Stimulated activated CD4-positive, alpha-beta T cell treated with anti-CD3 and anti-CD28 coated beads, Interleukin-15, amount 100 ng/mL, for 1 hour (primary cell): Measurements from ENCODE around the gene TMEM107.

Experiments used
- DNase-seq, 2 donors: peaks; one replicate each; pipeline ENCODE4 v3.0.0-alpha.2; 2020; ENCODE audit warnings: low read depth in 1 of 2, low spot score in 1 of 2

The TMEM107 gene

DNA sequence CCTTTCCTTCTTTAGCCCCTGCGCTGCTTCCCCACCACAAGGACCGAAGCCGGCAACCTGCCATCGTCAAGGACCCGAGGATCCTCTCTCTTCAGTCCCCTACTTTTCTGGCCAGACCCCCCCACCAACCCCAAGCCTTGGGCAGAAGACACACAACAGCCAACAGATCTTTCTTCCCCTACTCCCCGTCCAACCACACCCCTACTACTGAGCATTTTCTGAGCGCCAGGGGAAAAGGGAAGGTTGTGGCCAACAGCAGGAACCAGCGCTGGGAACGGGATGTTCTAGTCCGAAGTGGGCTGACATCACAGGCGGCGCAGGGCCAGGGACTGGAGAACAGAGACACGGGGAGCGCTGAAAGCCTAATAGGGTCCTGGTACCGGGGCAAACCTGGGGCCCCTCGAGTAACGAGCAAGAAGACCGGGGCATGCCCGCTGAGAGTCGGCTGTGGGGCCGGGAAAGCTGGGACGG is 24.5 kb downstream of the TMEM107 start:
- no peak for DNase-seq

DNA sequence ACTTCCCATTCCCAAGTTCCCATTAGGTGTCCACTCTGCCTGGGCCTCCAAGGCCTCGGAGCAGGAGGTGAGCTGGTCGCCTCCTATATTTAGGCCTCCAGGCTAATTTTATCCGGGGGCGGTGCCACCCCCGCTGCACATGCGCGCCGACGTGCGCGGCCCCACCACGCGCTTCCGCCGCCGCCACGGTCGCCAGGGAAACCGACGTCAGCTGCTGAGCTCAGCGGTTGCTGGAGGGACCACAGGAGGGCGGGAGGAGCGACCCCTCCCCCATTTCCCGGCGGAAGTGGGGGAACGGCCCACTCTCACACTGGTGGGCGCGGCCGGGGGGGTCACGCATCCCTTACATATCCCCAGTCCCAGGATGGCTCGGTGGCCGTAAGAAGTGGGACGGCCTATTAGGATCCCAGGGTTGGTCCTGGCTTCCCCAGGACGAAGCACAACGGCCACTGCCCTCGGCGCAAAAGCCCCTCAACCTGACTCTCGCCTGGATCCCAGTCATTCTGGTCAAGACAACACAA is 25.0 kb downstream of the TMEM107 start:
- peak; percentile 74 to 81 for DNase-seq

DNA sequence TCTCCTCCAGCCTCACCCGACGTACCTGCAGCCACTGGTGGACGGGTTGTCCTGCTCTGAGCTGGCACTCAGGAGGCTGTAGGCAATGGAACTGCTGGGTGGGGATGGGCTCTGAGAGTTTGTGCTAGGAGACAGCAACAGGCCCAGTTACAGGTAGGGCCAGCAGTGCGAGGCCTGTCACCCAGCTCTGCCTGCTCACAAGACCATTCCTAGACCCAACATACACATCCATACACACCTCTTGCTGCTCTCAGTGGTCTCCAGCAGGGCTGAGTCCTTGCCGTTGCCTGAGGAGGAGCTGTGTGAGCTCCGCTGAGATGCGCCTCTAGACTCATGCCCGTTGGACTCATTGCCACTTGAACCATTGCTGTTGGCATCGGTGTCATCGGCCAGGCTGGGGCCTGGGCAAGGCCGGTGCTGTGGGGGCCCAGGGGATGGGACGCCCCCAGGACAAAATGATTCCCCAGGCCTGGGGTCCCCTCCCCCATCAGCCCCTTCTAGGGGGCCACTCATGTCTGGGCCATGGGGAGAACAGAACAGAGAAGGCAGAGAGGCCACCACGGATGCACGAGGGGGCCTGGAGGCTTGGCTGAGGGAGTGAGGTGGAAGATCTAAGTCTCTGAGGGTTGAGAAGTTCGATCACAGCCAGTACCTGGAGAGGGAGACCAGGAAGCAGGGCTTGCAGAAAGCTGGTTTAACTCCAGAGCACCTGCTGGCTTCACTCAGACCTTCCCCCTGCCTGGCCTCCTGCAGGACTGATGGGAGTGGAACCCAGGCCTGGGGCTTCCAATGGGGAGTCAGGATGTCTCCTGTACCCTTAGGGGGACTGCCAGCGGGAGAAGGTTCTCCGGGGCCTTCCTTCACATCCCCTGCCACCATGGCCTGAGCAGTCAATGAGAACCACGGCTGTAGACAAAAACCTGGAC is 25.7 kb downstream of the TMEM107 start:
- no peak for DNase-seq

- DNase-seq, result no peak
These were observed 26.6 kb downstream of the TMEM107 start for GRCh38 chr17:8149419-8150193.

DNA sequence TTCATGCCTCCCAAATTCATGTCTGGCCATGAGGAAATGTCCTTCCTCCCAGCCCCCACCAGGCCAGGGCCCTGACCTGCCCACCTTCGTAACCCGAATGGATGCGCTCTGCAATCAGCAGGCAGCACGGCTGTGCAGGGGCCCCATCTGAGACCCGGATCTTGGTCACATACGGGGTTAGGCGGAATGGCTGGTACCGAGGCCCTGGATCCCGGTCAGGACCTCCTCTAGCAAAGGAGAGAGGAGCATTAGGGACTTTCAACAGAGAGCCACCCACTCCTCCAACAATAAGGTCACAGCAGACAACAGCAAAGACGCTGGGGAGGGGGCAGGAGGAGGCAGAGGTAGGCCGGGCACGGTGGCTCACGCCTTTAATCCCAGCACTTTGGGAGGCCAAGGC is 27.6 kb downstream of the TMEM107 start:
- DNase-seq, result no peak

DNA sequence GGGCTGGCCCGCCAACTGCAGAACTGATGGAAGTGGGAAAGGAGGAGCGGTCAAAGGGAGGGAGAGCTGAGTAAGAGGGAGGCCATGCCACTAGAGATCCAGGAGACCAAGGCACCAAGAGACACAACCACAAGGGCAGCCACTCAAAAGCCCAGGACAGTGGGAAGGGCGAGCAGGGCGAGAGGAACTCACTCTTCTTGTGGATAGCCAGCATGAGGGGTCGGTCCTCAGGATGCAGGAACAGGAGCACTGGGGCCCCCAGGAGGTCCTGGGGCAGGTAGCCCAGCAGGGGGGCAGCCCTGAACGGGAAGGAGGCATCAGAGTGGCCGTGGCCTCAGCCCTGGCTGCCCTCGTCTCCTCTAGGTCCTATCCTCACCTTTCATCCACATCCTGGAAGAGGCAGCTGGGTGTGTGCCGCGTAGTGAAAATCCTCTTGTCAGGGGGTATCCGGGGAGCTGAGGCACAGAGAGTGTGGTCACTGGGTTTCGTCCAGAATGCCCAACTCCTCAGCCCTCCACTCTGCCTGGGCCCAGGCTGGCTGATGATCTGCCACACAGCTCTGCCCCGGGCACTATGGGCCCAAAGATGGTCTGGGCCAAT is 28.3 kb downstream of the TMEM107 start:
- DNase-seq, result no peak

DNA sequence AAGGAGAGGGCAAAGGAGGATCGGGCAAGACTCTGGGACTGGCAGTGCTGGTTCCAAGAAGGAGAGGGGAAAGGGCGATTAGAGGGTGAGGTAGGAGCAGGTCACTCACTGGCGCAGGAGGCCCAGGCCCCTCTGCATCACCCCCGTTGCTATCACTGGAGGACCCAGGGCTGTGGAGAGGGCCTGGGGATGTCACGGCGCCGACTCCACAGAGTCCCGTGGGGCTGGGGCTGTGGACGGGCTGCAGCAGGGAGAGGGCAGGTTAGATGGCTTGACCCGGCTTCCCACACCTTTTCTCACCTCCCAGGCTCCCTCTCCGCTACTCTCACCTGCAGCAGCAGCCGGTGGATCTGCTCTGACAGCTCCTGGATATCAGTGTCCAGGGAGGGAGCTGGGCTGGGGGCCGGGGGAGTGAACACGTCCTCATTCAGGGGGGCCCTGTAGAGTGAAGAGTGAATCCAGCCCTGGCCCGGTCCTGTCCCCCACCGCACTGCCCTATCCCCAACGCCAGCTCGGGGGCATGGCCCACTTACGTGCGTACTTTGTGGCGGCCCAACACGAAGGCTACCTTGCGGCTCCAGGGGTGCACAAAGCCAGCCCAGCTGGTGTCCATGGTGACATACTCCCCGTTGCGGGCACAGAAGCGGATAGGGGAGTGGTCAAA is 28.9 kb downstream of the TMEM107 start:
- DNase-seq, result no peak

GRCh38 chr17:8146381-8147140 is 29.6 kb downstream of the TMEM107 start:
- no peak for DNase-seq

- no peak for DNase-seq
These were observed 30.4 kb downstream of the TMEM107 start for GRCh38 chr17:8145811-8146210.

- DNase-seq, result no peak
These were observed 31.6 kb downstream of the TMEM107 start for GRCh38 chr17:8144401-8145231.

GRCh38 chr17:8143581-8144400 is 32.4 kb downstream of the TMEM107 start:
- no peak for DNase-seq

DNA sequence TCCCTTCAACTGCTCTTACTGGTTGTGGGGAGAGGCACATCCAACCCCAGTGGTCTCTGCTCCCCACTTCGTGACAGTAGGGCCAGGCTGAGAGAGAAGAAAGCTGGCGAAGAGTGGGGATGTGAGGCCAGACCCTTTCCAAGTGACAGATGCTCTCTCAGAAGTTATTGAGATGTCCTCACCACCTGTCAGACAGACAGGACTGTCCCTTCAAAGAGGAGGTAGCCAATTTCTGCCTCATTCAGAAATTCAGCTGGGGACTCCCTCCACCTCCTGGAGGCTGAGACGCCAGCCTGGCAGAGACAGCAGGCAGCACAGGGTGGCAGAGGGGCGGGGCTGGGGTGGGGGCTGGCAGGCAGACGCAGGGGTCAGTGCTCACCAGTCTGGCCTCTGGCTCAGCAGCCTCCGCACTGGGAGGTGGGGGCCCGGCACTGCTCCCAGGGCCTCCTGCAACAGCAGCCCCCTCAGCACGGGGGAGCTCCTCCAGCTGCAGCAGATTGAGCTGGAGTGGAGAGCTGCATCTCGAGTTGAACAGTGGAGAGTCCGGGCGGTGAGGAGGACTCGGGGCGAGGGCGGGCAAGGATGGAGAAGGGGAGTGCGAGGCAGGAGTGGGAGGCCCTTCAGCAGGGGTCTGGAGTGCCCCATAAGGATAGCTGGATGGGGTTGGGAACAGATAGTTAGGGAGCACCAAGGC is 33.1 kb downstream of the TMEM107 start:
- no peak for DNase-seq

DNA sequence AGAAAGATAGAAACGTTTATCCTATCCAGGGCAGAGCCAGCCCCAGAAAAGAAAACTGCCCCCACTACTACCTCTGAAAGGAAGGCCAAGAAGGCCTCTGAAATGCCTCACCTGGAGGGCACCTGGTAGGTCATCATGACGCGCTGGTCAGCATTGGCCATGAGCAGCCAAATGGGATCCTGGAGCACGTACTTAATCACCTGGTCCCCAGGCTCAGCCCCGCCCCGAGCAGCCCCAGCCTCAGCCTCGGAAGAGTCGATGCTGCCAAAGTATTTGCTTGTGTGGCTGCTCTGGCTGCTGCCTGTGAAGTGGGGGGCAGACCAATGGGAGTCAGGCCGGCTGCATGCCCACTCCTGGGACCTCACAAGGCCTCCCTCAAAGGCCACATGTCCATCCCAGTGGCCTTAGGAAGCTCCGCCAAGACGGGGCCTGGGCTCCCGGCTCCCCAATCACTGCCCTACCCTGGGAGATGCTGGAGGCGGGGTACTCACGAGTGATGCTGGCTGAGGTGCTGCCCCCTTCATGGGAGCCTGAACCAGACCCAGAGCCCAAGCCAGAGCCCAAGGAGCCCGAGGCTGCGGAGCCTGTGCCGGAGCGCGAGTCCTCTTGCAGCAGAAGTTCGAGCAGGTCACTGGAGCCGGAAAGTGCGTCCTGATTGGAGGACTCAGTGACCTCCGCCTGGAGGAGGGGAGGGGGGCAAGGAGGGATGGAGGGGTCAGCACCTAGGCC is 33.9 kb downstream of the TMEM107 start:
- DNase-seq, result no peak

GRCh38 chr17:8141741-8142140 is 34.4 kb downstream of the TMEM107 start:
- DNase-seq, result no peak

- DNase-seq, result no peak
These were observed 35.1 kb downstream of the TMEM107 start for GRCh38 chr17:8141045-8141444.

DNA sequence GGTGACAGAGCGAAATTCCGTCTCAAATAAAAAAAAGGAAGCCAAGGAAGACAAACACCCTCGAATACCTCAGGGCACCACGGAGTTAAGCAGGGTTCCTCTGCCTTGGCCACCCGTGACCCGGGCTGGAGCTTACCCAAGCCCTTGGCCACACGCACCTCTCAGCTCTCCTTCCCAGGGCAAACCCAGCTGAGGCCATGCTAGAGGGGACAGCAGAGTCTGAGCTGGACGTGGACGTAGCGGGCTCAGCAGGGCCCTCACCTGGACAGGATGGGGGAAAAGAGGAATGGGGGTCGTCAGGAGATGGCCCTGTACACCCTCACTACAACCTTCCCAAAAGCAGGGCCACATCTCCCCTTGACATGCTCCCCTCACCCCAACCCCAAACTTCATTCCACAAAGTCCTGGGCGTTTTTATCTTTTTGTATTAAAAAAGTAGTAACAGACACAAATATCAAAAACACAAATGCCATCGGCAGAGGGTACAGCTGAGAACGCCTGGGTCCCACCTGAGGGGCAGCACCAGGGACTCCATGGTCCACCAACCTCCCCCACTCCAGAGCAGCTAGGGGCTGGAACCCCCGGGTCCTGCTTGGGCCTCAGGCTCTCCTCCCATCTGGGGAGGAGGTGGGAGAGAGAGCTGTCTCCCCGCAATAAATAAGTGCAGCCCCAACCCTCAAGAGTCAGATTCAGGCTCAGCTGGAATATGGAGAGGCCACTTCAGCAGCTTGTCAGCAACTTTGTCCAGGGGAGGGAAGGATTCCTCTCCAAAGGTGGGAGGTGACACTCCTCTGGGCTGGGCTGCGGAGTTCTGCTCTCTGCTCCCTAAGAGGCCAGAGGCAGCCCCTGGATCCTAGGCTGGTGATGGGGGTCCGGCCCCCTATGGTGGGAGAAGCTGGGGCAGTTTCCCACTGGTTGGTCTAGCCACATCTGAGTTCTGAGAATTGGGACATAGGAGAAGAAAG is 35.8 kb downstream of the TMEM107 start:
- DNase-seq, result no peak
